NT2/D1 (cell line): ENCODE measurements around the gene MPL.

Experiments
- DNase-seq: peaks from one replicate; pipeline ENCODE4 v3.0.0-alpha.2; 2011; ENCODE audit warnings: low read depth, low spot score
- H3K27me3 ChIP-seq: 2 replicates; pipeline ENCODE4 v1.6.0; 2011; ENCODE audit warnings: mild to moderate bottlenecking; ENCODE audit not compliant: insufficient read length, insufficient read depth
- H3K36me3 ChIP-seq: 2 replicates; pipeline ENCODE4 v1.6.1; 2011; ENCODE audit warnings: mild to moderate bottlenecking, low read length, mixed read lengths; ENCODE audit not compliant: insufficient read depth, insufficient read length
- H3K4me1 ChIP-seq: 2 replicates; pipeline ENCODE4 v1.5.1; 2011; ENCODE audit not compliant: insufficient read depth, insufficient read length
- H3K4me3 ChIP-seq: 2 replicates; pipeline ENCODE4 v1.5.1; 2011; ENCODE audit warnings: low read depth; ENCODE audit not compliant: insufficient read length
- H3K9ac ChIP-seq: 2 replicates; pipeline ENCODE4 v1.6.0; 2011; ENCODE audit warnings: low read depth; ENCODE audit not compliant: insufficient read length
- H3K9me3 ChIP-seq: 2 replicates; pipeline ENCODE4 v1.5.1; 2011; ENCODE audit warnings: mild to moderate bottlenecking, low read length; ENCODE audit not compliant: insufficient read depth
- SUZ12 ChIP-seq: IDR thresholded peaks from 2 replicates; pipeline ENCODE4 v1.6.1; 2011; ENCODE audit not compliant: insufficient read length, insufficient read depth; ENCODE audit errors: extremely low read depth
- YY1 ChIP-seq: IDR thresholded peaks from 2 replicates; pipeline ENCODE4 v1.6.1; 2011; ENCODE audit not compliant: insufficient read length, insufficient read depth
- ZNF274 ChIP-seq: IDR thresholded peaks from 2 replicates; pipeline ENCODE4 v1.6.1; 2011; ENCODE audit warnings: mild to moderate bottlenecking, low read depth, low read length

MPL gene

DNA sequence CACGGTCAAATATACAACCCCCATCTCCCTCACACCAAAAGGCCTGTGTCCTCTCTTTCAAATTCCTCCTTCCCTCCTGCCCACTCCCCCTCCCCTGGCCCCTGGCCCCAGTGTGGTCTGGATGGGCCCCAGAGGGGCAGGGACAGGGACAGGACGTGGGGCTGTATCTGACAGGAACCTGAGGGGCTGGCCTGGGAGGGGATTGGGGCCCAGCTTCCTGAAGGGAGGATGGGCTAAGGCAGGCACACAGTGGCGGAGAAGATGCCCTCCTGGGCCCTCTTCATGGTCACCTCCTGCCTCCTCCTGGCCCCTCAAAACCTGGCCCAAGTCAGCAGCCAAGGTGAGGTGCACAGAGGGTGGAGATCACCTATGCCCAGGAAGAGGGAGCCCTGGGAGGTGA lies at the start of gene MPL:
MPL (plus strand) TSS at position 231 of the 400 bp plus-strand sequence; CDS start at position 262, 31 bp downstream.
- Histone ChIP-seq H3K36me3 (no peaks in the 10 kb centered on the region), H3K4me1 (peaks cover 4% of the 10 kb centered on the region), H3K27me3 (no peaks in the 10 kb centered on the region), H3K9me3 (no peaks in the 10 kb centered on the region), H3K9ac (no peak within 1 kb of the TSS), H3K4me3 (no peak within 1 kb of the TSS)
- TF ChIP-seq SUZ12 (no peak), YY1 (no peak), ZNF274 (no peak)
- no peak for DNase-seq

DNA sequence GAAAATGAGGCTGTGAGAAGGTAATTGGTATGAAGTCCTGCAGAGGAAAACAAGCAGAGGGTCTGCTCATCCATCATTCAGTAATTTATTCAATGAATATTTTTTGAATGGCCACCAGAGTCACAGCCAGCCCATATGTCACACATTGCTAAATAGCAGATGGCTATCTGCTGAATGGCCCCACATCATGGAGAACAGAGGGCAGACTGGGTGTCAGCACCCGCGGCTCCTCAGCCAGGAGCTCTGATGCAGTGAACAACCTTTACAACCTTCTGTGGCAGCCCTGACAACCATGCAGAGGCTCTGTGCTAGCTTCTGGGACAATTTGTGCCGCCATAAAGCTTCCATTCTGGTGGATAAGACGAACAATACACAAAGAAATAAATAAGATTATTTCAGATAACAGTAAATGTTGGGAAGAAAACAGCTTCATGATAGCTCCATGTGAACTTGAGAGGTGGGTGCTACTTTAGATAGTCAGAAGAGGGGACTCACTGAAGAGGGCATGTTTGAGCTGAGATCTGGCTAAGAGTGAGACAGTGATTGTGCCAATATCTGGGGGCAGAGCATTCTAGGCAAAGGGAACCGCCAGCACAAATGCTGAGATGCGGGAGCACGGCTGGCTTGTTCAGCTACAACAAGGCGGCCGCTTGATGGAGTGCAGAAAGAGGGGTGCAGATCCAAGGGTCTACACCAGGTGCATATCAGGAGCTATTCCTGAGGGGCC lies 49.4 kb upstream of the MPL start:
- Histone ChIP-seq H3K27me3 (no peaks in the 10 kb centered on the region), H3K9me3 (no peaks in the 10 kb centered on the region), H3K36me3 (no peaks in the 10 kb centered on the region), H3K4me1 (peaks cover 10% of the 10 kb centered on the region), H3K4me3 (no peak overlapping the region), H3K9ac (no peak overlapping the region)
- no peak for DNase-seq
- TF ChIP-seq YY1, result no peak
- TF ChIP-seq ZNF274, result no peak
- TF ChIP-seq SUZ12, result no peak

- no peak overlapping the region for H3K9ac ChIP-seq
- H3K27me3 ChIP-seq, result no peaks in the 10 kb centered on the region
- no peaks in the 10 kb centered on the region for H3K36me3 ChIP-seq
- no peak for TF ChIP-seq SUZ12
- TF ChIP-seq ZNF274, result no peak
- no peak for TF ChIP-seq YY1
- H3K4me1 ChIP-seq, result peaks cover 10% of the 10 kb centered on the region
- no peak for DNase-seq
- H3K4me3 ChIP-seq, result no peak overlapping the region
- H3K9me3 ChIP-seq, result no peaks in the 10 kb centered on the region
These were observed 48.6 kb upstream of the MPL start for GRCh38 chr1:43288785-43289706.

DNA sequence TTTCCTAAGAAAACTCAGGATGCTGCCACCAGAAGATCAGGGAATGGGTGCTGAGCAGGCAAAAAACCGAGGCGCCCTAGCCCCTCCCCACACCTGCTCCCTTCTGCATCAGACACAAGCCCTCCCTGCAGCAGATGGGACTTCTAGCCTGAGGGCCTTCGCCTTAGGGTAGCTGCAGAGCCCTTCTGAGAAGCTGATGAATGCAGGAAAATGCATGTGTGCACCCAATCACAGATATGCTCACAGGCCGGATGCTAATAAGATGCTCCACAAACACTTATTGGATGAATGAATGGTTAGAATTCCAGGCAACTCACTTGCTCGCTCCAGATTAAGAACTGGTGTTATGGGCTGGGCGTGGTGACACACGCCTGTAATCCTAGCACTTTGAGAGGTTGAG lies 45.4 kb upstream of the MPL start:
- Histone ChIP-seq H3K9ac (no peak overlapping the region), H3K4me1 (peaks cover 2% of the 10 kb centered on the region), H3K36me3 (no peaks in the 10 kb centered on the region), H3K27me3 (no peaks in the 10 kb centered on the region), H3K9me3 (no peaks in the 10 kb centered on the region), H3K4me3 (no peak overlapping the region)
- TF ChIP-seq YY1, result no peak
- no peak for TF ChIP-seq ZNF274
- no peak for DNase-seq

- Histone ChIP-seq H3K9ac (no peak overlapping the region), H3K4me3 (no peak overlapping the region), H3K4me1 (peaks cover 2% of the 10 kb centered on the region), H3K9me3 (no peaks in the 10 kb centered on the region), H3K36me3 (no peaks in the 10 kb centered on the region), H3K27me3 (no peaks in the 10 kb centered on the region)
- no peak for DNase-seq
- TF ChIP-seq ZNF274 (no peak), YY1 (no peak)
These were observed 44.9 kb upstream of the MPL start for GRCh38 chr1:43292679-43293078.

DNA sequence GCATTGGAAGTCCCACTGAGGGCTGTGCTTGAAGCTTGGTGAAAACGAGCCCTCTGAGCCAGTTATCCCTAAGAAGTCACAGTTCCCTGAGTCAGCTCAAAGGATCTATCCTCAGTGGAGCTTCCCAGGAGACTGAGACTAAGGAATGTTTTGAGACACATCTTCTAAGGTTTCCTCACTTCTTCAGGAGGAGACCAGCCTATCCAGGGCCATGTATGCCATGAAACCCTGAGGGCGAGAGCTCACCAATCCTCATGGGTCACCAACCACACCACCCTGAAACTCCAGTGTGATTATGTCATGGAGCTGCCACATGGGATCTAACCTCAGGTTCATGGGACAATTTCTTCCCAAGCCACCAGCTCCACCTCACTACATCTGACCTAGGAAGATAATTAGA lies 44.4 kb upstream of the MPL start:
- no peak for DNase-seq
- Histone ChIP-seq H3K4me3 (no peak overlapping the region), H3K9me3 (no peaks in the 10 kb centered on the region), H3K36me3 (no peaks in the 10 kb centered on the region), H3K27me3 (no peaks in the 10 kb centered on the region), H3K4me1 (peaks cover 2% of the 10 kb centered on the region), H3K9ac (no peak overlapping the region)
- TF ChIP-seq YY1 (no peak), ZNF274 (no peak), SUZ12 (no peak)
